Liver (tissue), 9 donors: Measurements from ENCODE around the gene EGFLAM. TPM values are rescaled to one million over a fixed set of nuclear protein-coding genes. Genes with fewer than 3 reads are reported as not detected.

Source experiments
- DNase-seq: peaks from one replicate; pipeline ENCODE4 v3.0.0-alpha.2; 2017; ENCODE audit warnings: low spot score
- H3K27ac ChIP-seq, 2 donors: one replicate each; pipeline ENCODE4 v1.7.0; 2013; ENCODE audit warnings: inconsistent platforms in 2 of 2, low read length in 2 of 2, control low read depth in 1 of 2, low read depth in 1 of 2, mild to moderate bottlenecking in 1 of 2
- H3K27me3 ChIP-seq, 4 donors: one replicate each; pipeline versions ENCODE4 v1.6.1 to v1.7.0; 2013; ENCODE audit warnings: low read length in 3 of 4, inconsistent platforms in 1 of 4, mild to moderate bottlenecking in 1 of 4, moderate library complexity in 1 of 4; ENCODE audit not compliant: control insufficient read depth in 4 of 4, insufficient read depth in 4 of 4
- H3K36me3 ChIP-seq, 4 donors: one replicate each; pipeline versions ENCODE4 v1.6.1 to v1.7.0; 2013; ENCODE audit warnings: low read length in 3 of 4, mild to moderate bottlenecking in 3 of 4, low read depth in 1 of 4, moderate library complexity in 1 of 4; ENCODE audit not compliant: control insufficient read depth in 4 of 4, insufficient read depth in 3 of 4
- H3K4me1 ChIP-seq, 4 donors: one replicate each; pipeline versions ENCODE4 v1.6.1 to v1.7.0; 2013; ENCODE audit warnings: low read length in 3 of 4, mild to moderate bottlenecking in 3 of 4, moderate library complexity in 1 of 4; ENCODE audit not compliant: control insufficient read depth in 4 of 4, insufficient read depth in 4 of 4
- H3K4me3 ChIP-seq, 3 donors: one replicate each; pipeline versions ENCODE4 v1.6.1 to v1.7.0; 2013; ENCODE audit warnings: low read length in 3 of 3, control low read depth in 1 of 3, low read depth in 1 of 3, mild to moderate bottlenecking in 1 of 3
- H3K9ac ChIP-seq, 2 donors: one replicate each; pipeline ENCODE4 v1.7.0; 2013; ENCODE audit warnings: low read length in 2 of 2, mild to moderate bottlenecking in 2 of 2, moderate library complexity in 2 of 2, control low read depth in 1 of 2, low read depth in 1 of 2
- H3K9me3 ChIP-seq, 4 donors: one replicate each; pipeline versions ENCODE4 v1.6.1 to v1.7.0; 2013; ENCODE audit warnings: low read length in 3 of 4; ENCODE audit not compliant: control insufficient read depth in 4 of 4
- ATF3 ChIP-seq: IDR thresholded peaks from 2 replicates; pipeline ENCODE4 v1.6.1; 2016; ENCODE audit warnings: antibody characterized with exemption
- CTCF ChIP-seq: fragments of 150-350 bp; IDR thresholded peaks from 2 replicates; pipeline ENCODE4 v1.5.1; 2017; ENCODE audit warnings: improper control_type of control experiment, low read depth, low read length; ENCODE audit not compliant: missing input control
- EGR1 ChIP-seq, 2 donors: IDR thresholded peaks; 2 replicates each; pipeline ENCODE4 v1.6.1; 2016 to 2018; ENCODE audit warnings: antibody characterized with exemption in 2 of 2, low read depth in 2 of 2
- FOXA1 ChIP-seq: IDR thresholded peaks from 2 replicates; pipeline ENCODE4 v1.6.1; 2016; ENCODE audit warnings: antibody characterized with exemption
- FOXA2 ChIP-seq: IDR thresholded peaks from 2 replicates; pipeline ENCODE4 v1.6.1; 2016; ENCODE audit warnings: antibody characterized with exemption
- GABPA ChIP-seq, 2 donors: IDR thresholded peaks in 1 of 2; conservative IDR thresholded peaks in 1 of 2; 2 replicates each; pipeline ENCODE4 v1.6.1; 2016; ENCODE audit warnings: antibody characterized with exemption in 2 of 2, mild to moderate bottlenecking in 1 of 2, moderate library complexity in 1 of 2
- HNF4A ChIP-seq, 2 donors: conservative IDR thresholded peaks; 2 replicates each; pipeline ENCODE4 v1.6.1; 2016; ENCODE audit warnings: antibody characterized with exemption in 2 of 2, mild to moderate bottlenecking in 2 of 2
- HNF4G ChIP-seq: IDR thresholded peaks from 2 replicates; pipeline ENCODE4 v1.6.1; 2016; ENCODE audit warnings: antibody characterized with exemption
- JUND ChIP-seq, 2 donors: IDR thresholded peaks; 2 replicates each; pipeline ENCODE4 v1.6.1; 2016; ENCODE audit warnings: antibody characterized with exemption in 2 of 2
- NR2F2 ChIP-seq: IDR thresholded peaks from 2 replicates; pipeline ENCODE4 v1.6.1; 2016; ENCODE audit warnings: antibody characterized with exemption
- RAD21 ChIP-seq, 2 donors: IDR thresholded peaks; 2 replicates each; pipeline ENCODE4 v1.6.1; 2016; ENCODE audit warnings: antibody characterized with exemption in 2 of 2, mild to moderate bottlenecking in 2 of 2
- REST ChIP-seq: IDR thresholded peaks from 2 replicates; pipeline ENCODE4 v1.6.1; 2016; ENCODE audit warnings: antibody characterized with exemption, mild to moderate bottlenecking
- RXRA ChIP-seq, 2 donors: IDR thresholded peaks; 2 replicates each; pipeline ENCODE4 v1.6.1; 2017 to 2018; ENCODE audit warnings: antibody characterized with exemption in 2 of 2, mild to moderate bottlenecking in 1 of 2
- SP1 ChIP-seq: IDR thresholded peaks from 2 replicates; pipeline ENCODE4 v1.6.1; 2018; ENCODE audit warnings: antibody characterized with exemption, mild to moderate bottlenecking
- TAF1 ChIP-seq: conservative IDR thresholded peaks from 2 replicates; pipeline ENCODE4 v1.6.1; 2016; ENCODE audit warnings: antibody characterized with exemption, mild to moderate bottlenecking
- YY1 ChIP-seq: IDR thresholded peaks from 2 replicates; pipeline ENCODE4 v1.6.1; 2016; ENCODE audit warnings: antibody characterized with exemption, mild to moderate bottlenecking
- ZBTB33 ChIP-seq: IDR thresholded peaks from 2 replicates; pipeline ENCODE4 v1.6.1; 2016; ENCODE audit warnings: antibody characterized with exemption
- WGBS: extraction: QIAGEN DNeasy Blood & Tissue Kit; methylation state at CpG from one replicate; pipeline ENCODE4 v1.1.7; 2013; 5-methylcytosine and 5-hydroxymethylcytosine counted together
- polyA plus RNA-seq, 2 donors: library from polyadenylated mRNA; stranded (reverse) in 1 of 2; unstranded in 1 of 2; fragments of 200-250 nt in 1 of 2; fragments of >200 nt in 1 of 2; fragmentation: Nextera tagmentation in 1 of 2; extraction: Ambion mirVana in 1 of 2; gene quantifications; one replicate each; pipeline versions ENCODE4 v1.2.1 to v1.2.3, GENCODE V29; 2013 to 2015
- total RNA-seq, 2 donors: library from RNA; depleted of rRNA; stranded (reverse); fragments of >200 nt; gene quantifications; one replicate each; pipeline ENCODE4 v1.2.3, GENCODE V29; 2014
- donor health status: healthy.
- donor health status: healthy.
- donor health status: healthy.
- donor health status: healthy.
- donor health status: healthy.

The EGFLAM gene
- total and polyA plus RNA-seq, 4 donors, result 1.1 to 4.9 (median 1.9) TPM

GRCh38 chr5:38410304-38410990 is 152.1 kb downstream of the EGFLAM start:
- 92% methylated on average over 7 of the region's 7 CpGs for WGBS
- TF ChIP-seq ATF3 (no peak), HNF4A (conservative IDR thresholded peaks at IDR 0.05) (no peak), SP1 (no peak), ZBTB33 (no peak), NR2F2 (no peak), YY1 (no peak)
- no peak overlapping the region for H3K4me3 ChIP-seq
- no peaks in the 10 kb centered on the region for H3K4me1 ChIP-seq
- no peak overlapping the region for H3K9ac ChIP-seq
- no peak overlapping the region for H3K27ac ChIP-seq
- H3K27me3 ChIP-seq, result no peaks in the 10 kb centered on the region
- no peaks in the 10 kb centered on the region for H3K9me3 ChIP-seq
- DNase-seq, result no peak
- H3K36me3 ChIP-seq, result no peaks in the 10 kb centered on the region

GRCh38 chr5:38413696-38414095 is 155.3 kb downstream of the EGFLAM start:
- DNase-seq, result no peak
- Histone ChIP-seq H3K27ac (no peak overlapping the region), H3K4me1 (no peaks in the 10 kb centered on the region), H3K36me3 (no peaks in the 10 kb centered on the region), H3K9ac (no peak overlapping the region), H3K9me3 (no peaks in the 10 kb centered on the region), H3K4me3 (no peak overlapping the region), H3K27me3 (peaks cover 0 to 2% (median 0%) of the 10 kb centered on the region in 4 donors)
- 92% methylated on average over 12 of the region's 12 CpGs for WGBS
- no peak for TF ChIP-seq GABPA (IDR thresholded peaks at IDR 0.05 in 1 of 2, conservative IDR thresholded peaks at IDR 0.05 in 1 of 2)
- no peak for TF ChIP-seq FOXA2
- no peak for TF ChIP-seq EGR1 (IDR thresholded peaks at IDR 0.05; ENCODE audit: low read depth in 2 of 2)
- TF ChIP-seq REST, result no peak
- TF ChIP-seq RXRA (IDR thresholded peaks at IDR 0.05), result no peak
- no peak for TF ChIP-seq FOXA1
- TF ChIP-seq HNF4G, result no peak
- no peak for TF ChIP-seq ATF3
- TF ChIP-seq NR2F2, result no peak
- TF ChIP-seq CTCF, result no peak
- no peak for TF ChIP-seq JUND (IDR thresholded peaks at IDR 0.05)
- no peak for TF ChIP-seq ZBTB33
- no peak for TF ChIP-seq YY1
- TF ChIP-seq HNF4A (conservative IDR thresholded peaks at IDR 0.05), result no peak
- no peak for TF ChIP-seq TAF1
- TF ChIP-seq RAD21 (IDR thresholded peaks at IDR 0.05), result no peak
